G401 (cell line): ENCODE data around the gene STX1B. TPM values are rescaled to one million over a fixed set of nuclear protein-coding genes. Genes with fewer than 3 reads are reported as not detected.

Source experiments
- DNase-seq: peaks from one replicate; pipeline ENCODE4 v3.0.0-alpha.2; 2015; ENCODE audit warnings: low spot score
- in situ Hi-C: cut with HindIII; loops from 2 replicates; pipeline ENCODE4 v1.10.0; 2016; ENCODE audit warnings: low sequenced_read_pairs, mixed read lengths
- total RNA-seq: library from RNA; depleted of rRNA; stranded (reverse); fragments of >200 nt; shearing (Covaris generic); gene quantifications from 2 replicates; pipeline ENCODE4 v1.2.3, GENCODE V29; 2014; rRNA removed

Gene STX1B
- 0.37 and 5.4 TPM in 2 replicates for total RNA-seq

DNA sequence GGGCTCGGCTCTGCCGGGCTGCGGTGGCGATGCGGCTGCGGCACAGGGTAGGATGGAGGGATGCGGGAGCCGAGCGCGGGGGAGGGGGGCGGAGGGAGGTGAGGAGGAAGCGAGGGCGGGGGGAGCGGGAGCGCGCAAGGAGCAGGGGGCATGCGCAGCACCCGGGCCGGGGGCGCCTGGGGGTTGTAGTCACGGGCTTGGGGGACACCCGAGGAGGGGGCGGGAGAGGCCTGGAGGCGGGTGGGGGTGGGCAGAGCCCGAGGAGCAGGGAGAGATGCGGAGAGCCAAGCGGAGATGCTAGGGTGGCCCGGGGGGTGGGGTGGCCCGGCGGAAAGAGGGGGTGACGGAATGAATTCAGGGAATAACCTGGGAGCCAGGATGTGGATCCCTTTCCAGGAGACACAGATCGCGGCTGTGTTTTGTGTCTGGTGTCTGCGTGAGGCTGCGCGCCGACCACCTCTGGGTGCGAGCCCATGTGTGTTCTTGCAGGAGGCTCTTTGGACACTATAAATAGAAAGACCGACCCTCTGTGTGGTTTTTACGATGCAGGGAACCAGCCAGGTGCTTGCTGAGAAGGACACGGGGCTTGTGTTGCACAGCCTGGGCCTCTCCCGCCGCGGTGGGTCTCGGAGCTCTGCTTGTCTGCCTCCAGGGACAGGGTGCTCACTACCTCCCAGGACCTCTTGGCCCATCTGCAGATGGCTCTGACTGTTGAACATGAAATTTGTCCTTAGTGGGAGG lies at the start of gene STX1B:
Gene STX1B (minus strand): TSS at position 54 of the 741 bp plus-strand sequence. CDS start 242 bp downstream, outside the sequence.
- in situ Hi-C loops, result no loop called here
- peak; percentile 93 for DNase-seq

DNA sequence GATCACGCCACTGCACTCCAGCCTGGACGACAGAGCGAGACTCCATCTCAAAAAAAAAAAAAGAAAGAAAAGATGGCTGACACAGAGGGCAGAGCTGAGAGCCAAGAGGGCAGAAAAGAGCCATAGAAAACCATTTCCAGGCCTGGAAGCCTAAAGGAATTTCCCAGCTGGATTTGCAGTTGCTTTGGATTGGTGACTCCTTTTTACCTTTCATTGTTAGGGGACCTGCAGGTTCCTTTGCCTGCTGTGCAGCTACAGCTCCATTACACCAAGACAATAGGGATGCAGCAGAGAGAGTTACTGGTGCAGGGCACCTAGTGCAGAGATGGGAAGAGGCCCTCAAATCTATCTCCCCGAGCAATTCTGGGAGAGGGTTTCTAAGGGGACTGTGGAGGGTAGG lies 45.2 kb upstream of the STX1B start:
- no peak for DNase-seq
- in situ Hi-C loops, result no loop called here

DNA sequence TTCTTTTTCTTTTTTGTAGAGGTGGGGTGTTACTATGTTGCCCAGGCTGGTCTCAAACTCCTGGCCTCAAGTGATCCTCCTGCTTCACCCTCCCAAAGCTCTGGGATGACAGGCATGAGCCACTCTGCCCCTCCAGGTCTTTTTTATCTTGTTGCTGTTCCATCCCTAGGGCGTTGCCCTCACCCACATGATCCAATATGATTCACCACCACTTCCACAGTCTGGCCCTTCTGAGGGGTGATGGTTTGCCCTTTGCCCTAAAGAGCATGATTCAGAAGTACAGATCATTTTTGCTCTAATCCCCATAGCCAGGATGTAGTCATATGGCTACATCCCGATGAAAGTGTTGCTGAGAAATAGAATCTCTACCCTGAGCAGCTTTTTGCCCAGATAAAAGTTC lies 41.7 kb upstream of the STX1B start:
- in situ Hi-C loops, result no loop called here
- no peak for DNase-seq

DNA sequence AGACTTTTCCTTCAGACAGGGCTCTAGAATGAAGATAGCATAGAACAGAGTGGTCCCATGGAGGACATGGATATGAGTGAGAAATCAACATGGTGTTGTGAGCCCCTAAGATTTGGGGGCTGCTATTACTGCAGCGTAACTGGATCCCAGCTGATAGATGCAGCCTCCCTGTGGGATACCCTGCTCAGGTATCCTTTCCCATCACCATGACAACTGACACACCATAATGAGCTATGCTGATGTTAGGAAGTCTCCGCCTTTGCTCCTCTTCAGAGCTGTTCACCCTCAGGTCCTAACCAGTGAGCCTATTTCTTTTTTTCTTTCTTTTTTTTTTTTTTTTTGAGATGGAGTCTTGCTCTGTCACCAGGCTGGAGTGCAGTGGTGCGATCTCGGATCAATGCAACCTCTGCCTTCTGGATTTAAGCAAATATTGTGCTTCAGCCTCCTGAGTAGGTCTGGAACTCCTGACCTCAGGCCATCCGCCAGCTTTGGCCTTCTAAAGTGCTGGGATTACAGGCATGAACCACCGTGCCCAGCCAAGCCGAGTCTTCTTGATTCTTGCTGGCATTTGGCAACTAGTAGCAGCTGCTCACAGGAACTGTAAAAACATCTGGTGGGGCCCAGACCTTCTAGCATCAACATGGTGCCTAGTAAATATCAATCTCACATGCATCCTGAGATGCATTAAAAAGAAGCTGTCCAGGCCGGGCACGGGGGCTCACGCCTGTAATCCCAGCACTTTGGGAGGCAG lies 40.0 kb upstream of the STX1B start:
- no peak for DNase-seq
- in situ Hi-C loops, result no loop called here

DNA sequence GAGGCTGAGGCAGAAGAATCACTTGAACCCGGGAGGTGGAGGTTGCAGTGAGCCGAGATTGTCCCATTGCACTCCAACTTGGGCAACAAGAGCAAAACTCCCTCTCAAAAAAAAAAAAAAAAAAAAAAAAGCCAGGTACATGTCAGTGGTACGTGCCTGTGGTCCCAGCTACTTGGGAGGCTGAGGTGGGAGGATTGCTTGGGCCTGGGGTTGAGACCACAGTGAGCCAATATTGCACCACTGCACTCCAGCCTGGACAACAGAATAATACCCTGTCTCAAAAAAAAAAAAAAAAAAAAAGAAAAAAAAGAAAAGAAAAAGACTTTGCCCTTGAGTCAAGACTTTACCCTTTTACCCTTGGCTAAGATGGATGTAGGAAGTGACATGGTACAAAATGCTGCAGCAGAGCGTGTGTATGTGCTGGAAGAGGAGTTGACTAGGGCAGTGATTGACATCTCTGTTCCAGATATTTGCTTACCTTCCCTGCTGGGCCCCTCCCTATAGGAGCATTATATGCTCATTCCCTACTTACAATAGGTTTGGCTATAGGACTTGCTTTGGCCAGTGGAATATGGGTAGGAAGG lies 33.6 kb upstream of the STX1B start:
- in situ Hi-C loops, result no loop called here
- no peak for DNase-seq

DNA sequence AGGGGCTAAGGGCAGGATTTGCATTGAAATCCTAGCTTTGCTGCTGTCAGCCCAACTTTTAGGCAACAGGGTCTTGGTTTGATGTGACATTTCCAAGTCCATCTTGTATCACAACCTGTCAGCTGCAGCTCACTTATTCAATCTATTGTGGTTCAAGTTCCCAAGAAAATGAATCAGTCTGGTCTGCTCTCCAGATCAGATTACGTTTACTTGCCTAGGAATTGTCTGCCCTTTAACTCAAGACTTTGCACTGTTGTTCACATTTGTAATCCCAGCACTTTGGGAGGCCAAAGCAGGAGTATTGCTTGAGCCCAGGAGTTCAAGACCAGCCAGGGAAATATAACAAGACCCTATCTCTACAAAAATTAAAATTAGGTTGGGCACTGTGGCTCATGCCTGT lies 32.9 kb upstream of the STX1B start:
- in situ Hi-C loops, result no loop called here
- DNase-seq, result no peak

DNA sequence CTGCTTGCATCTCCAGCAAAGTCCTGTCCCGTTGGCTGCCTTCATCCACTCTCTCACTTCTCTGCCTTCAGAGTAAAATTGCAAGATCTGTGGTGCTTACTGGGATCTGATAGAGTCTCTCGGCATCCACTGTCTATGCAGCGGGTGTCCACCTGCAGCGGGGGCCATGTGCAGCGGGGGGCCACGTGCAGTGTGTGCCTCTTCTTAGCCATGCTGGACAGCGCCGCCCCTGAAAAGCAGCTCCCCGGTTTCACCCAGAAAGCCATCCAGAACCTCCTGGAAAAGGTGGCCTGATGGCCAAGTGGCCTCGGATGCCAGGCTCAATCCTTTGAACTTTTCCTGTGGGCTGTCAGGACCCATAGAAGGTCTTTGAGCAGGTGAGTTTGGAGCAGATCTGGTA lies 32.4 kb upstream of the STX1B start:
- no peak for DNase-seq
- in situ Hi-C loops, result no loop called here

GRCh38 chr16:31038993-31039392 lies 28.6 kb upstream of the STX1B start:
- DNase-seq, result no peak
- in situ Hi-C loops, result no loop called here

GRCh38 chr16:31036691-31037090 lies 26.3 kb upstream of the STX1B start:
- DNase-seq, result no peak
- in situ Hi-C loops, result no loop called here

DNA sequence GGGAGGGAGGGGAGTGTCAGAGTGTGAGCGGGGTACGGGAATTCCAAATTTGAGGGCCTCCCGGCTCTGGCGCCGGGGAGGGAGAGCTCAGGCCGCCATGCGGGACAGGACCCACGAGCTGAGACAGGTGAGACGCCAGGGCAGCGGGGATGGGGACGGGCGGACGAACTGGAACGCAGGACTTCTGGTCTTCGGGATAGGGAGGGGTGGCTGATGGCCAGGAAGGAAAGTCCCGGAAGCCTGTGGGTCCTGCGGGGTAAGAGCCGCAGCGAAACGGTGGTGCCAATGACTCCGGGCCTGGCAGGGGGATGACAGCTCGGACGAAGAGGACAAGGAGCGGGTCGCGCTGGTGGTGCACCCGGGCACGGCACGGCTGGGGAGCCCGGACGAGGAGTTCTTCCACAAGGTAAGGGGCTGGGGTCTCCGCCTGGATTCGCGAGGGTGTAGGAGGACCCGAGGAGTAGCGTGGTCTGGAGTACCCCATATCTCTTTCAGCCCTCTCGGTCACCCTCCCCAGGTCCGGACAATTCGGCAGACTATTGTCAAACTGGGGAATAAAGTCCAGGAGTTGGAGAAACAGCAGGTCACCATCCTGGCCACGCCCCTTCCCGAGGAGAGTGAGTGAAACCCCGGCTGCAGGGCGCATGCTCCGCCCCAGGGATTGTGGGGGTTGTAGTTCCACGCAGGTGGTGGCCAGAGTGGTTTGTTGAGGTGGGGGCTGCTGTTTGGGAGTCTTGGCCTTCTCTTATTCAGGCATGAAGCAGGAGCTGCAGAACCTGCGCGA lies 23.5 kb upstream of the STX1B start:
- in situ Hi-C loops, result no loop called here
- DNase-seq, result peak; percentile 93

DNA sequence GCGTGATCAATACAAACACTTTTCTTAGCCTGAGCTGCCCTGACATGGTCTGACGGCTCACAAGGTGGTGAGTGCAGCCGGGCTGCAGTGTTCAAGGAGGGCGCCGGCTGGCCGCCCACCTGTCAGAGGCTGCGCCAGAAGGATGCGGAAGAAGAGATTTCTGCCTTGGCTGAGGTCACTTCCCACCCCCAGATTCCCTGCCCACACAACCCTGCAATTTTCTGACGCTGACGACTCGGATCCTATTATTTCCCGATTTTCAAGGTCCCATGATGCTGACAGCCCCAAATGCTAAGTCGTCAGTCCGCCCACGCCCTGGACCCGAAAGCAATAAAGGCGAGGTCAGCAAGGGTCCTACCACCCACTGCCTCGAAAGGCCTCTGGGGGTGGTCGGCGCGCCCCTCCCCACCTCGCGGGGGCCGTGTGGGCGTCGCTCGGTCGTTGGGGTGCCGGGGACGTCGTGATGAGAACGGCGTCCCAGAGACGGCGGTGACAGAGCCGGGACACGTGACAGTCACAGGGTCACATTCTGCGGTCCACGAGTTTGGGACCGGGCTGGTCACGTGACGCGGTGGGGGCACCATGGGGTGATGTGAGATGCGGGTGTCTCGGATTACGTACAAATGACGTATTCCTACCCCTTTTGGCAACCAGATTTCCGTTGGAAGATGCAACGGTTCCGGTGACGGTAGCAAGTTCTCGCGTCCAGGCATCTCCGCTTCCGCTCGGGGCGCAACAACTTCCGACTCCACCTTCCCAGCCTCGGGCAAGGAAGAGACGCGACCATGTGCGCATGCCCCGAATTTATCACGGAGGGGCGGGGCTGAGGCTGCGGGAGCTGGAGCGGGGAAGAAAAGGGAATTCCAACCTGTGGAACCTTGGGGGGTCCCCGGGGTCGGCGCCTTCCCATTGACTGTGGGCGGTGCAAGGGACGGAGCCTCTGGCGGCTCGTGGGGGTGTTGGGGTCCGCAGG lies 22.6 kb upstream of the STX1B start, which contains the start of gene STX4:
Gene STX4 (plus strand): TSS at position 823 of the 973 bp plus-strand sequence. CDS start 248 bp downstream, outside the sequence.
- peak; percentile 99 for DNase-seq
- in situ Hi-C loops, result no loop called here

DNA sequence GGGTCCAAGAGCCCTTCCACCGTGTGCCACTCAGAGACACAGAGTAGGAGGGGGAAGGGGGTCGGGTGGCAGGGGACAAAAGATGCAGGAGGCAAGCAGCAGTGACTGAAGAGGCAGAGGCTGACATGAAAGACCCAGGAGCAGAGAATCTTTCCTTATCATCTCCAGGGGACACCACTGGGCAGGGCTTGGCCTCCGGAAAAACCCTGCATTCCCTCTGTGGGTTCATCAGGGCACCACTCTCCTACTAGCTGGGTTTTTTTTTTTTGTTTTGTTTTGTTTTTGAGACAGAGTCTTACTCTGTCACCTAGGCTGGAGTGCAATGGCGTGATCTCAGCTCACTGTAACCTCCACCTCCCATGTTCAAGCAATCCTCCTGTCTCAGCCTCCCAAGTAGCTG lies 20.8 kb upstream of the STX1B start:
- in situ Hi-C loops, result no loop called here
- DNase-seq, result no peak

- in situ Hi-C loops, result no loop called here
- no peak for DNase-seq
Observed at GRCh38 chr16:31029272-31029671, 18.8 kb upstream of the STX1B start.

GRCh38 chr16:31025339-31025738 lies 14.9 kb upstream of the STX1B start:
- in situ Hi-C loops, result no loop called here
- DNase-seq, result no peak

DNA sequence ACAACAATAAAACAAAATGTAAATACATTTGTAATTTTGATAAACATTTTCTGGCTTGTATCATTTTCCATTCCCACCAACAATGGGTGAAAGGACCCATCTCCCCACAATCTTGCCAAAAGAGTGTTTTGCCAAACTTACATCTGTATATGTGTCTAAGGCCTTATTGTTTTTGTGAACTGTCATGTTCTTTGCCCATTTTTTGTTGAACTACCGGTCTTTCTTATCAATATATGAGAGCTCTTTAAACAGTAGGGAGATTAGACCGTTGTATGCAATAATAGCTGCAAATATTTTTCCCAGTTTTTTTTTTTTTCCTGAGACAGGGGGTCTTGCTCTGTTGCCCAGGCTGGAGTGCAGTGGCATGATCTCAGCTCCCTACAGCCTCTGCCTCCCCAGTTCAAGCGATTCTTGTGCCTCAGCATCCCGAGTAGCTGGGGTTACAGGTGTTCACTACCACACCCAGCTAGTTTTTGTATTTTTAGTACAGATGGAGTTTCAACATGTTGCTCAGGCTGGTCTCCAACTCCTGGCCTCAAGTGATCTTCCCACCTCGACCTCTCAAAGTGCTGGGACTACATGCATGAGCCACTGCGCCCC lies 13.3 kb upstream of the STX1B start:
- in situ Hi-C loops, result no loop called here
- DNase-seq, result no peak

GRCh38 chr16:31023252-31023602 lies 12.8 kb upstream of the STX1B start:
- in situ Hi-C loops, result no loop called here
- no peak for DNase-seq

GRCh38 chr16:31022544-31023251 lies 12.3 kb upstream of the STX1B start:
- no peak for DNase-seq
- in situ Hi-C loops, result no loop called here

GRCh38 chr16:31020536-31020935 lies 10.1 kb upstream of the STX1B start:
- in situ Hi-C loops, result no loop called here
- DNase-seq, result no peak
